SK-N-SH treated with all-trans-retinoic acid at 6 μM for 48 hours (cell line): ENCODE data around the gene ZNF649.

Experiments used
- ATAC-seq: fragments of 200-7000 bp; cut with Tn5 transposase; 3 replicates; pipeline ENCODE4 v1.9.1; 2020; ENCODE audit warnings: mild to moderate bottlenecking, moderate library complexity
- ARNTL ChIP-seq: fragments of 450-650 bp; formaldehyde crosslinking; IDR thresholded peaks from 2 replicates; pipeline ENCODE4 v1.5.0; 2020; ENCODE audit warnings: low read depth, mild to moderate bottlenecking, moderate library complexity, borderline replicate concordance
- BACH2 ChIP-seq: fragments of 250-450 bp; sonication (Bioruptor Pico); IDR thresholded peaks from 2 replicates; pipeline ENCODE4 v1.9.0; 2021; ENCODE audit warnings: mild to moderate bottlenecking, borderline replicate concordance
- CSDC2 ChIP-seq: fragments of 250-450 bp; sonication (Bioruptor Pico); IDR thresholded peaks from 2 replicates; pipeline ENCODE4 v1.5.0; 2020; ENCODE audit warnings: mild to moderate bottlenecking, moderate library complexity
- ESRRG ChIP-seq: fragments of 250-450 bp; sonication (Bioruptor Pico); IDR thresholded peaks from 2 replicates; pipeline ENCODE4 v1.6.1; 2021; ENCODE audit warnings: mild to moderate bottlenecking
- ISL1 ChIP-seq: fragments of 250-450 bp; sonication (Bioruptor Pico); IDR thresholded peaks from 2 replicates; pipeline ENCODE4 v2.1.2; 2022; ENCODE audit warnings: mild to moderate bottlenecking, moderate library complexity
- OSR1 ChIP-seq: fragments of 250-450 bp; sonication (Bioruptor Pico); IDR thresholded peaks from 2 replicates; pipeline ENCODE4 v1.8.0; 2022; ENCODE audit warnings: moderate library complexity, mild to moderate bottlenecking, inconsistent platforms
- PPARA ChIP-seq: fragments of 250-450 bp; sonication (Bioruptor Pico); IDR thresholded peaks from 2 replicates; pipeline ENCODE4 v1.5.0; 2020; ENCODE audit warnings: mild to moderate bottlenecking, borderline replicate concordance
- RARB ChIP-seq: fragments of 250-450 bp; sonication (Bioruptor Pico); IDR thresholded peaks from 2 replicates; pipeline ENCODE4 v1.8.0; 2021; ENCODE audit warnings: mild to moderate bottlenecking, moderate library complexity
- SNAI2 ChIP-seq: fragments of 250-450 bp; sonication (Bioruptor Pico); IDR thresholded peaks from 2 replicates; pipeline ENCODE4 v1.5.0; 2020; ENCODE audit warnings: mild to moderate bottlenecking, moderate library complexity
- TCF4 ChIP-seq: fragments of 250-450 bp; sonication (Bioruptor Pico); IDR thresholded peaks from 2 replicates; pipeline ENCODE4 v1.8.0; 2021; ENCODE audit warnings: mild to moderate bottlenecking, moderate library complexity, borderline replicate concordance
- TOX ChIP-seq: fragments of 250-450 bp; sonication (Bioruptor Pico); IDR thresholded peaks from 2 replicates; pipeline ENCODE4 v1.8.0; 2021; ENCODE audit warnings: mild to moderate bottlenecking, moderate library complexity, borderline replicate concordance
- ZC3H10 ChIP-seq: fragments of 250-450 bp; sonication (Bioruptor Pico); IDR thresholded peaks from 2 replicates; pipeline ENCODE4 v1.5.1; 2021; ENCODE audit warnings: mild to moderate bottlenecking, moderate library complexity
- ZFP3 ChIP-seq: fragments of 250-450 bp; sonication (Bioruptor Pico); IDR thresholded peaks from 2 replicates; pipeline ENCODE4 v1.5.0; 2020; ENCODE audit warnings: mild to moderate bottlenecking, moderate library complexity
- ZFP30 ChIP-seq: fragments of 450-650 bp; formaldehyde crosslinking; IDR thresholded peaks from 2 replicates; pipeline ENCODE4 v1.5.0; 2022; ENCODE audit warnings: mild to moderate bottlenecking, moderate library complexity
- ZNF565 ChIP-seq: fragments of 450-650 bp; formaldehyde crosslinking; conservative IDR thresholded peaks from 2 replicates; pipeline ENCODE4 v1.5.0; 2020; ENCODE audit warnings: low read depth, mild to moderate bottlenecking, moderate library complexity
- ZNF8 ChIP-seq: fragments of 450-650 bp; formaldehyde crosslinking; IDR thresholded peaks from 2 replicates; pipeline ENCODE4 v1.5.0; 2020; ENCODE audit warnings: mild to moderate bottlenecking, moderate library complexity
- TF ChIP-seq, protein P1 (sequence below): fragments of 250-450 bp; sonication (Bioruptor Pico); IDR thresholded peaks from 2 replicates; pipeline ENCODE4 v1.8.0; 2020; ENCODE audit warnings: mild to moderate bottlenecking, moderate library complexity, borderline replicate concordance
- TF ChIP-seq, protein P2 (sequence below): fragments of 250-450 bp; sonication (Bioruptor Pico); IDR thresholded peaks from 2 replicates; pipeline ENCODE4 v1.5.1; 2020; ENCODE audit warnings: low read depth, mild to moderate bottlenecking, moderate library complexity
- TF ChIP-seq, protein P3 (sequence below): fragments of 250-450 bp; sonication (Bioruptor Pico); IDR thresholded peaks from 2 replicates; pipeline ENCODE4 v1.5.0; 2020; ENCODE audit warnings: mild to moderate bottlenecking, moderate library complexity

Gene ZNF649

DNA sequence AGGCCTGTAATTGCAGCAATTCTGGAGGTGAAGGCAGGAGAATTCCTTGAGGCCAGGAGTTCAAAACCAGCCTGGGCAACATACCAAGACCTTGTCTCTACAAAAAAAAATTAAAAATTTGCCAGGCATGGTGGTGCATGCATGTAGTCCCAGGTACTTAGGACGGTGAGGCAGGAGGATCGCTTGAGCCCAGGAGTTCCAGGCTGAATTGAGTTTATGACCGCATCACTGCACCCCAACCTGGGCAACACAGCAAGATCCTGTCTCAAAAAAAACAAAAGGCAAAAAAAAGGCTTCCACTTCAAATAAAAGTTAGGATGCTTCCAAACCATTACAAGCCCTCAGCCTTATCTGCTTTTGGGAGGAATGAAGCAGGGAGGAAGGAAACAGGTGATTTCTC lies 22.3 kb downstream of the ZNF649 start:
- ATAC-seq: no peak
- TF ChIP-seq PPARA (CRISPR knock-in tag) (no peak), BACH2 (CRISPR knock-in tag) (no peak), ZFP30 (CRISPR knock-in tag) (no peak), TCF4 (CRISPR knock-in tag) (no peak), TOX (CRISPR knock-in tag) (no peak), RARB (CRISPR knock-in tag) (no peak), CSDC2 (CRISPR knock-in tag) (no peak), ARNTL (CRISPR knock-in tag) (no peak), OSR1 (no peak), SNAI2 (no peak), ISL1 (no peak), ZC3H10 (CRISPR knock-in tag) (no peak), ZNF8 (CRISPR knock-in tag) (no peak)
- TF ChIP-seq, protein P1, sequence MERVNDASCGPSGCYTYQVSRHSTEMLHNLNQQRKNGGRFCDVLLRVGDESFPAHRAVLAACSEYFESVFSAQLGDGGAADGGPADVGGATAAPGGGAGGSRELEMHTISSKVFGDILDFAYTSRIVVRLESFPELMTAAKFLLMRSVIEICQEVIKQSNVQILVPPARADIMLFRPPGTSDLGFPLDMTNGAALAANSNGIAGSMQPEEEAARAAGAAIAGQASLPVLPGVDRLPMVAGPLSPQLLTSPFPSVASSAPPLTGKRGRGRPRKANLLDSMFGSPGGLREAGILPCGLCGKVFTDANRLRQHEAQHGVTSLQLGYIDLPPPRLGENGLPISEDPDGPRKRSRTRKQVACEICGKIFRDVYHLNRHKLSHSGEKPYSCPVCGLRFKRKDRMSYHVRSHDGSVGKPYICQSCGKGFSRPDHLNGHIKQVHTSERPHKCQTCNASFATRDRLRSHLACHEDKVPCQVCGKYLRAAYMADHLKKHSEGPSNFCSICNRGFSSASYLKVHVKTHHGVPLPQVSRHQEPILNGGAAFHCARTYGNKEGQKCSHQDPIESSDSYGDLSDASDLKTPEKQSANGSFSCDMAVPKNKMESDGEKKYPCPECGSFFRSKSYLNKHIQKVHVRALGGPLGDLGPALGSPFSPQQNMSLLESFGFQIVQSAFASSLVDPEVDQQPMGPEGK: no peak

DNA sequence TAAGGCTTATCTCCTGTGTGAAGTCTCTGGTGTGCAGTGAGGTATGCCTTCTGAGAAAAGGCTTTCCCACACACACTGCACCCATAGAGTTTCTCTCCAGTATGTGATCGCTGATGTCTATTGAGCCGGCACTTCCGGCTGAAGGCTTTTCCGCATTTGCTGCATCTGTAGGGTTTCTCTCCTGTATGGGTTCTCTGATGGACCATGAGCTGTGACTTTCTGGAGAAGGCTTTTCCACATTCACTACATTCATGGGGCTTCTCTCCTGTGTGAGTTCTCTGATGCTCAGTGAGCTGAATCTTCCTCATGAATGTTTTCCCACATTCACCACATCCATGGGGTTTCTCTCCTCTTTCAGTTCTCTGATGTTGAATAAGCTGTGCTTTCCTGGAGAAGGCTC lies 31.7 kb downstream of the ZNF649 start:
- TF ChIP-seq, protein P2, sequence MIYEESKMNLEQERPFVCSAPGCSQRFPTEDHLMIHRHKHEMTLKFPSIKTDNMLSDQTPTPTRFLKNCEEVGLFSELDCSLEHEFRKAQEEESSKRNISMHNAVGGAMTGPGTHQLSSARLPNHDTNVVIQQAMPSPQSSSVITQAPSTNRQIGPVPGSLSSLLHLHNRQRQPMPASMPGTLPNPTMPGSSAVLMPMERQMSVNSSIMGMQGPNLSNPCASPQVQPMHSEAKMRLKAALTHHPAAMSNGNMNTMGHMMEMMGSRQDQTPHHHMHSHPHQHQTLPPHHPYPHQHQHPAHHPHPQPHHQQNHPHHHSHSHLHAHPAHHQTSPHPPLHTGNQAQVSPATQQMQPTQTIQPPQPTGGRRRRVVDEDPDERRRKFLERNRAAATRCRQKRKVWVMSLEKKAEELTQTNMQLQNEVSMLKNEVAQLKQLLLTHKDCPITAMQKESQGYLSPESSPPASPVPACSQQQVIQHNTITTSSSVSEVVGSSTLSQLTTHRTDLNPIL (CRISPR knock-in tag): no peak
- no peak for TF ChIP-seq ZFP30 (CRISPR knock-in tag)
- TF ChIP-seq TOX (CRISPR knock-in tag): no peak
- TF ChIP-seq BACH2 (CRISPR knock-in tag): no peak
- TF ChIP-seq ZFP3 (CRISPR knock-in tag): no peak
- no peak for TF ChIP-seq ESRRG (CRISPR knock-in tag)
- TF ChIP-seq, protein P1: no peak
- TF ChIP-seq, protein P3, sequence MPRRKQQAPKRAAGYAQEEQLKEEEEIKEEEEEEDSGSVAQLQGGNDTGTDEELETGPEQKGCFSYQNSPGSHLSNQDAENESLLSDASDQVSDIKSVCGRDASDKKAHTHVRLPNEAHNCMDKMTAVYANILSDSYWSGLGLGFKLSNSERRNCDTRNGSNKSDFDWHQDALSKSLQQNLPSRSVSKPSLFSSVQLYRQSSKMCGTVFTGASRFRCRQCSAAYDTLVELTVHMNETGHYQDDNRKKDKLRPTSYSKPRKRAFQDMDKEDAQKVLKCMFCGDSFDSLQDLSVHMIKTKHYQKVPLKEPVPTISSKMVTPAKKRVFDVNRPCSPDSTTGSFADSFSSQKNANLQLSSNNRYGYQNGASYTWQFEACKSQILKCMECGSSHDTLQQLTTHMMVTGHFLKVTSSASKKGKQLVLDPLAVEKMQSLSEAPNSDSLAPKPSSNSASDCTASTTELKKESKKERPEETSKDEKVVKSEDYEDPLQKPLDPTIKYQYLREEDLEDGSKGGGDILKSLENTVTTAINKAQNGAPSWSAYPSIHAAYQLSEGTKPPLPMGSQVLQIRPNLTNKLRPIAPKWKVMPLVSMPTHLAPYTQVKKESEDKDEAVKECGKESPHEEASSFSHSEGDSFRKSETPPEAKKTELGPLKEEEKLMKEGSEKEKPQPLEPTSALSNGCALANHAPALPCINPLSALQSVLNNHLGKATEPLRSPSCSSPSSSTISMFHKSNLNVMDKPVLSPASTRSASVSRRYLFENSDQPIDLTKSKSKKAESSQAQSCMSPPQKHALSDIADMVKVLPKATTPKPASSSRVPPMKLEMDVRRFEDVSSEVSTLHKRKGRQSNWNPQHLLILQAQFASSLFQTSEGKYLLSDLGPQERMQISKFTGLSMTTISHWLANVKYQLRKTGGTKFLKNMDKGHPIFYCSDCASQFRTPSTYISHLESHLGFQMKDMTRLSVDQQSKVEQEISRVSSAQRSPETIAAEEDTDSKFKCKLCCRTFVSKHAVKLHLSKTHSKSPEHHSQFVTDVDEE (CRISPR knock-in tag): no peak
- no peak for ATAC-seq

DNA sequence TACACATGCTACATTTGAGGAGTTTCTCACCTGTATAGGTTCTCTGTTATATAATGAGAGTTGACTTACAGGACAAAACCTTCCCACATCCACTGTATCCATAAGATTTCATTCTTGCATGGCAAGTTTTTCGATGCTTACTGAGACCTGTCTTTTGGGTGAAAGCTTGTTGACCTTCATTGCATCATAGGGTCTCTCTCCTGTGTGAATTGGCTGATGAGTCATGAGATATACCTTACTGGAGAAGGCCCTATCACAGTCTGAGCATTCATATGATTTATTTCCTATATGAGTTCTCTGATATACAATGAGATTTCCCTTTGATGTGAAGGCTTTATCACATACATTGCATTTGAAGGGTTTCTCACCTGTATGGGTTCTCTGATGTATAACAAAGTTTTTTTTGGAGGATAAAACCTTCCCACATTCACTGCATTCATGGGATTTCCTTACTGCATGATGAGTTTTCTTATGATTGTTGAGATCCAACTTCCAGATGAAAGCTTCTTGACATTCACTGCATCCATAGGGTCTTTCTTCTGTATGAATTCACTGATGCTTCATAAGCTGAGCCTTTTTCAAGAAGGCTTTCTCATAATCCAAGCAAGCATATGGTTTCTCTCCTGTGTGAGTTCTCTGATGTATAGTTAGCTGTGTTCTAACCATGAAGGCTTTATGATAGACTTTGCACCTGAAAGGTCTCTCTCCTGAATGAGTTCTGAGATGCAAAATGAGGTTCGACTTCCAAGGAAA lies 42.8 kb downstream of the ZNF649 start:
- TF ChIP-seq PPARA (CRISPR knock-in tag) (no peak), SNAI2 (no peak), ZC3H10 (CRISPR knock-in tag) (no peak), ZNF565 (CRISPR knock-in tag) (no peak), ESRRG (CRISPR knock-in tag) (no peak), CSDC2 (CRISPR knock-in tag) (no peak)
- TF ChIP-seq, protein P2 (CRISPR knock-in tag): no peak
- ATAC-seq: no peak
